HG03095 (cell line): ENCODE data around the gene SMIM33.
"Not testable (repeated sequence)": the region's sequence is repeated elsewhere in the genome, so short reads cannot be mapped to it uniquely, and the experiment has no call there.

Experiments used
- ATAC-seq: cut with Tn5 transposase; IDR thresholded peaks from one replicate; pipeline ENCODE4 v1.9.1; 2021; ENCODE audit warnings: moderate library complexity; ENCODE audit not compliant: unreplicated experiment

The SMIM33 gene

GRCh38 chr5:139470821-139471300, at the start of gene SMIM33:
Gene SMIM33, plus strand, starts transcription at chr5:139471004. Its CDS starts 118 bp downstream, at chr5:139471122.
- no peak for ATAC-seq

DNA sequence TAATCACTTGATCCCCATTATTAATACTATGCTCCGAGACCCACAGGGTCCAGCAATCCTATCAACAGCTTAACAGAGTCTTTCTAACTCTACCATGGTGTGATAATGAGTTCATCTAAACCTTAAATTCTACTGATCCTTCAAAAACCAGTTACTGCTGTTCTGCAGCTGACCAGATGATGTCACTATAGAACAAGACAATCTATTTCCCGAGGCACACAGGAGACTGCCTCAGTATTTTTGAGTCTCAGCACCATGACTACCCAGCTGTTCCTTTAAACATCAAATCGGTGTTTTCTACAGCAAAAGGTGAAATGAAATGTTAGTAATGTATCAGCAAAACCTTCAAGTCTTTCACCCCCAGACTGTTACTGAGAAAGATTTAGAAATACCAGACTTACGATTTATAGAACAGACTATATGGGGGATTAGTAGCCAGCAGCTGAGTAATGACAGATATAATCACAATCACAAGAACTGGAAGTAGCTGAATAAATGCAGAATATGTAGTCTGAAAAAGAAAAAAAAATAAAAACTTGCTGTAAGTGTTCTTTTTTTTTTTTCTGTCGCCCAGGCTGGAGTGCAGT, 48.4 kb upstream of the SMIM33 start:
- no peak for ATAC-seq

GRCh38 chr5:139425497-139425896, 45.3 kb upstream of the SMIM33 start:
- no peak for ATAC-seq

GRCh38 chr5:139426203-139426885, 44.5 kb upstream of the SMIM33 start:
- ATAC-seq = no peak

GRCh38 chr5:139430015-139430414, 40.8 kb upstream of the SMIM33 start:
- ATAC-seq = no peak

DNA sequence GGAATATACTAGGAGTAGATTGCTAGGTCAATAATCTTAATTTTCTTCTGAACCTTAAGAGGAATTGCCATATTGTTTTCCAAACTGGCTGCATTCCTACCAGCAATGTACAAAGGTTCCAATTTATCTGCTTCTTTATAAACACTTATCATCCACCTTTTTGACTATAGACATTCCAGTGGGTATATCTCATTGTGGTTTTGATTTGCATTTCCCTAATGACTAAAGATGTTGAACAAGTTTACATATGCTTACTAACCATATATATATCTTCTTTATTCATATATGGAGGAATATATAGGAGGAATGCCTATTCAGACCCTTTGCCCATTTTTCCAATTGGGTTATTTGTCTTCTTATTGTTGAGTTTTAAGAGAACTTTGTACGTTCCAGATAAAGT, 39.1 kb upstream of the SMIM33 start:
- no peak for ATAC-seq

DNA sequence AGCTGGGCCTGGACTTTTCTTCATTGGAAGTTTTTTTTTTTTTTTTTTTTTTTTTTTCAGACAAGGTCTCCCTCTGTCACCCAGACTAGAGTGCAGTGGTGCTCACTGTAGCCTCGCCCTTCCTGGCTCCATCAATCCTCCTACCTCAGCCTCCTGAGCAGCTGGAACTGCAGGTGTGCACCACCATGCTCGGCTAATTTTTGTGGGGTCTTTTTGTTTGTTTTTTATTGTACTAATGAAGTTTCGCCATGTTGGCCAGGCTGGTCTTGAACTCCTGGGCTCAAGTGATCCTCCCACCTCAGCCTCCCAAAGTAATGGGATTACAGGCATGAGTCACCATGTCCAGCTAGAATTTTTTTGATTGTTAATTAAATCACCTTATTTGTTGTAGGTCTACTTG, 35.1 kb upstream of the SMIM33 start:
- no peak for ATAC-seq

GRCh38 chr5:139438707-139439012, 32.1 kb upstream of the SMIM33 start:
- no peak for ATAC-seq

DNA sequence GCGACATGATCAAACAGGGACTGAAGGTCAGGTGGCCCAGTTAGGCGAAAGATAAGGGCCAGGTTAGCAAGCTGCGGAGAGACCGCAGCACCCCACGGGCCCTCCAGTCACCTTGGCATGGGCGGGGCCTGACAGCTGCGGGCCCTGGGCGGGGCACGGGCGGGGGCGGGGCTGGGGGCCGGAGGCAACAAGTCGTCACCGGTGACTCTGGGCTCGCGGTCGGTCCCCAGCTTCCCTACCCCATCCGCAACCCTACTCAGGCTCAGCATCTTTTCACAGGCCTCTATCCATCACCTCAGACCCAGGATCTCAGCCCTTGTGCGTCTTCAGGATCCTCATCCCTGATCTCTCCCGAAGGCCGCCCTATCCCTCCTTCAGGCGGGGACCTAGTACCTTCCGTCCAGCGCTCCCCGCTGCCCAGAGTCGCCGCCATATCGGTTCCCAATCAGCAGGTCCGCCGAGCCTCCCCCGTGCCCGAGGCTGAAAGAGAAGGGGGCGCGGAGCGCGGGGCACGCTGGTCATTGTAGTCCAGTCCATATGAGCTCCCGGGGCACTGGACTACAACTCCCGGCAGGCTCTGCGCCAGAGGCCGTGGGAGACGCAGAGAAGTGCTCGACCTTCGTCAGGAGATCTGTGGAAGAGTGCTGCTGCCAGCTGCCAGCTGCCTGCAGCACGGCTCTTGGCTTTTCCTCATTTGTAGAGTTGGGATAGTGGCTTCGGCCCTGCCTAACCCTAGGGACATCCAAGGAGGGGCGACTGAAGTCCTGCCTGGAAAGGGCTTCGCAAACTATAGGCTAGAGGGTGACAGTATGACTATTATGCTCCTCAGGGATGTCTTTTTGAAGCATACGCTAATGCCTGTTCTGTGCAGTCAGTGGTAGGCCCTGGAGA, 31.5 kb upstream of the SMIM33 start, which contains the start of gene DNAJC18:
TSS of gene DNAJC18 (minus strand) at position 513 of the 891 bp plus-strand sequence. CDS start at position 433, 80 bp downstream.
- peak; percentile 88 for ATAC-seq

DNA sequence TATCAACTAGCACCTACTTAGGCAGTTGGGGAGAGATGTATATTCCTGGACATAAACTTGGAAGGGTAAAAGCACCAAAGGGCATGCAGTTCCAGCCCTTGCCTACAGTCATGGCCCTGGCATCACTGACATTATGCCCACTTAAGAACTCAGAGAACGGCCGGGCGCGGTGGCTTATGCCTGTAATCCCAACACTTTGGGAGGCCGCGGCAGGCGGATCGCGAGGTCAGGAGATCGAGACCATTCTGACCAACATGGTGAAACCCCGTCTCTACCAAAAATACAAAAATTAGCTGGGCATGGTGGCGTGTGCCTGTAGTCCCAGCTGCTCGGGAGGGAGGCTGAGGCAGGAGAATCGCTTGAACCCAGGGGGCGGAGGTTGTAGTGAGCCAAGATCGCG, 30.4 kb upstream of the SMIM33 start:
- not testable (repeated sequence) for ATAC-seq

GRCh38 chr5:139443831-139444453, 26.9 kb upstream of the SMIM33 start:
- no peak for ATAC-seq

DNA sequence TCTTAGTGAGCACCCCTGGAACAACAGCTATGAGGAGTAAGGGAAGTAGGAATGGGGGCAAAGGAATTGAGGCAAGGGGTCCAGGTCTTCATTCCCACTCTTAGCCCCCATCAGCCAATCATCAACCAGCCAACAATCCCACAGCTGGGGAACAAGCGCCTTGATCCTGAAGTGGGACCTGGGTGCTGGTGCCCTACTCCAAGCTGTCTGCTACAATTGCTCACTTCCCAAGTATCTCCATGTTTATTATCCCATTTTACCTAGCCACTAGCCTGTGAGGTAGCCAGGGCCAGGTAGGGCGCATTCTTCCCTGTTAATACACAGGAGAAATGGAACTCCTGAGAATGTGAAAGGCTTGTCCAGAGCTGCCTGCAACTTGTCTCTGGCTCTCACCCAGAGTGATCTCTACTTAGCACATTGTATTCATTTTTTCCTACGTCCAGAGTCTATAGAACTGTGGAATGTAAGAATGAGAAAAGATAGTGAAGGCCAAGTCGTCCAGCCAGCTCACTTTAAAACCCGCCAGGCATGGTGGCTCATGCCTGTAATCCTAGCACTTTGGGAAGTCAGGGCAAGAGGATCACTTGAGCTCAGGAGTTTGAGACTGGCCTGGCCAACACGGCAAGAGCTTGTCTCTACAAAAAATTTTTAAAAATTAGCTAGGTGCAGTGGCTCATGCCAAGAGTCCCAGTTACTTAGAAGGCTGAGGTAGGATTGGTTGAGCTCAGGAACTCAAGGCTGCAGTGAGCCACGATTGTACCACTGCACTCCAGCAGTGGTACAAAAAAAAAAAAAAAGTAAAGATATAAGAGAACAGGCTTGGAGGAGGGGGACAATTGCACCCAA, 25.3 kb upstream of the SMIM33 start:
- no peak for ATAC-seq

DNA sequence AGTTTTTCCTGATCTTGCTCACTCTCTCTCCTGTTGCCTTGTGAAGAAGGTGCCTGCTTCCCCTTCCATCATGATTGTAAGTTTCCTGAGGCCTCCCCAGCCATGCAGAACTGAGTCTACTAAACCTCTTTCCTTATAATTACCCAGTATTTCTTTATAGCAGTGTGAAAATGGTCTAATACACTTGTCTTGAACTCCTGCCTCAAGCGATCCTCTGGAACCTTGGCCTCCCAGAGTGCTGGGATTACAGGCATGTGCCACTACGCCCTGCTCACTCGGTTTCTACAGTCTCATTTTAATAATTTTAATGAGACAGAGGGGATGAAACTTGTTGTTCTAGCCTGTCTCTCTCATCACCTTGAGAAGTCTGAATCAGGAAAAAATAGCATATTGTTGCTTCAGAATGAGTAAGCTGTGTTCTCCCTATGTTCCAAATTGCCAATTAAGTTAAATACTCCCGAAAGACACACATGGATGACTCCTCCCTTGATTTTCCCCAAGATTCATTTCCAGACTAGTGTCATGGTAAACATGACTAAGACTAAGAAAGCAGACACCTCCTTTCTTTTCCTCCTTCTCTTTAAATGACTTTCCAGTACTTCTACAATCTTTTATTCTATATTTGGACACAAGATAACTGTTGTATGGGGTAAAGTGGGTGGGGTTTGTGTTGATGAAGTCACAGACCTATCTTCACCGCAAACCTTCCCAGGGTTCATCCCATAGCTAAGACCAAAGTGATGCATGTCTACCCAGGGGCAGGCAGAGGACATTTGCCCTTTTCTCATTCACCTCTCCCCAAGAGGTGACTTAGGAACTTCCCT, 23.6 kb upstream of the SMIM33 start:
- ATAC-seq = peak; percentile 52

DNA sequence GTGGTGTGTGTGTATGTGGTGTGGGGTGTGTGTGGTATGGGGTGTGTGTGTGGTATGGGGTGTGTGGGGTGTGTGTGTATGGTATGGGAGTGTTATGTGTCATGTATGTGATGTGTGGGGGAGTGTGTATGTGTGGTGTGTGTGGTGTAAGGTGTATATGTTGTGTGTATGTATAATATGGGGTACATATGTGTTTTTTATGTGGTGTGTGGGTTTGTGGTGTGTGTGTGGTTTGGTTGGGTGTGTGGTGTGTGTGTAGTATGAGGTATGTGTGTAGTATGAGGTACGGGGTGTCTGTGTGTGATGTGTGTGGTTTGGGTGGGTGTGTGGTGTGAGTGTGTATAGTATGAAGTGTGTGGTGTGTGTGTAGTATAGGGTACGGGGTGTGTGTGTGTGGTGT, 19.6 kb upstream of the SMIM33 start:
- no peak for ATAC-seq

DNA sequence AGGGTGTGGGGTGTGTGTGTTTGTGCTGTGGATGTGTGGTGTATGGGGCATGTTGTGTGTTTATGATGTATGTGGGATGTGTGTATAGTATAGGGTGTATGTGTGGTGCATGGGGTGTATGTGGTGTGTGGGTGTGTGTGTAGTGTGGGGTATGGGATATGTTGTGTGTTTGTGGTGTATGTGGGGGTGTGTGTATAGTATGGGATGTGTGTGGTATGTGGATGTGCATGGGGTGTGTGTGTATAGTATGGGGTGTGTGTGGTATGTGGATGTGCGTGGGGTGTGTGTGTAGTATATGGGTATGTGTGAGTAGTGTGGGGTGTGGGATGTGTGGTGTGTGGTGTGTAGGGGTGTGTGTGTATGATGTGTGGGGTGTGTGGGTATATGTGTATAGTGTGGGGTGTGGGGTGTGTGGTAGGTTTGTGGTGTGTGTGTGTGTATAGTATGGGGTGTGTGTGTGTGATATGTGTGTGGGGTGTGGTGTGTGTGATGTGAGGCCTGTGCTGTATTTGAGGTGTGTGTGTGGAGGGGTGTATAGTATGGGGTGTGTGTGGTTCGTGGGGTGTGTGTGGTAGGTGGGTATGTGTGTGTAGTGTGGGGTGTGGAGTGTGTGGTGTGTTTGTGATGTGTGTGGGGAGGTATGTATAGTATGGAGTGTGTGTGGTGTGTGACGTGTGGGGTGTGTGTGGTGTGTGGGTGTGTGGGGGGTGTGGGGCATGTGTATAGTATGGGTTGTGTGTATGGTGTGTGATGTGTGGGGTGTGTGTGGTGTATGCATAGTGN, 18.7 kb upstream of the SMIM33 start:
- ATAC-seq = no peak

DNA sequence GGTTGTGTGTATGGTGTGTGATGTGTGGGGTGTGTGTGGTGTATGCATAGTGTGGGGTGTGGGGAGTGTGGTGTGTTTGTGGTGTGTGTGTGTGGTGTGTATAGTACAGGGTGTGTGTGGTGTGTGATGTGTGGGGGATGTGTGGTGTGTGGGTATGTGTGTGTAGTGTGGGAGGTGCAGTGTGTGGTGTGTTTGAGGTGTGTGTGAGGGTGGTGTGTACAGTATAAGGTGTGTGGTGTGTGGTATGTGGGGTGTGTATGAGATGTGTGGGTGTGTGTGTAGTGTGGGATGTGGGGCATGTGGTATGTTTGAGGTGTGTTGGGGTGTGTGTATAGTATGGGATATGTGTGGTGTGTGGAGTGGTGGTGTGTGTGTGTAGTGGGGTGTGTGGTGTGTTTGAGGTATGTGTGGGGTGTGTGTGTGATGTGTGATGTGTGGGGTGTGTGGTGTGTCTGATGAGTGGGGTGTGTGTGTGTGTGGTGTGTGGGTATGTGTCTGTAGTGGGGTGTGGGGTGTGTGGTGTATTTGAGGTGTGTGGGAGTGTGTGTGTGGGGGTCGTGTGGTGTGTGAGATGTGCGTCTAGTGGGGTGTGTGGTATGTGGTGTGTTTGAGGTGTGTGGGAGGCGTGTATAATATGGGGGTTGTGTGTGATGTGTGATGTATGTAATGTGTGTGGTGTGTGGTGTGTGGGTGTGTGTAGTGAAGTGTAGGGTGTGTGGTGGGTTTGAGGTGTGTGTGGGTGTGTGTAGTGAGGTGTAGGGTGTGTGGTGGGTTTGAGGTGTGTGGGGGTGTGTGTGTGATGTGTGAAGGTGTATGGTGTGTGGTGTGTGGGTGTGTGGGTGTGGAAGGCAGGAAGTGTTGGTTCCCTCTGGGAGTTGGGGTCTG, 16.9 kb upstream of the SMIM33 start:
- ATAC-seq = no peak

- ATAC-seq = no peak
These were observed 16.1 kb upstream of the SMIM33 start for GRCh38 chr5:139454568-139455290.
